Activated T-helper 17 cell treated with anti-CD3 and anti-CD28 coated beads, Interleukin-2, amount 50 U/mL, for 72 hours (primary cell): ENCODE results near the gene BEND6. TPM values are rescaled to one million over a fixed set of nuclear protein-coding genes. Genes with fewer than 3 reads are reported as not detected.
"Not testable (repeated sequence)": the region's sequence is repeated elsewhere in the genome, so short reads cannot be mapped to it uniquely, and the experiment has no call there.

Source experiments
- ATAC-seq: fragments of 150-1000 bp; cut with Tn5 transposase; replicated peaks from 2 replicates; pipeline ENCODE4 v1.10.0; 2021; ENCODE audit warnings: mild to moderate bottlenecking, moderate library complexity
- H3K27ac Mint-ChIP-seq: one replicate; pipeline ENCODE4 v1.8.0; 2022; ENCODE audit warnings: mixed read lengths
- H3K27me3 Mint-ChIP-seq: one replicate; pipeline ENCODE4 v1.8.0; 2022; ENCODE audit warnings: mixed read lengths
- H3K36me3 Mint-ChIP-seq: one replicate; pipeline ENCODE4 v1.8.0; 2022; ENCODE audit warnings: low read depth, mild to moderate bottlenecking, mixed read lengths
- H3K4me1 Mint-ChIP-seq: one replicate; pipeline ENCODE4 v1.8.0; 2022; ENCODE audit warnings: mixed read lengths
- H3K4me3 Mint-ChIP-seq: one replicate; pipeline ENCODE4 v1.8.0; 2022; ENCODE audit warnings: mild to moderate bottlenecking, mixed read lengths
- H3K9me3 Mint-ChIP-seq: one replicate; pipeline ENCODE4 v1.8.0; 2022; ENCODE audit warnings: mixed read lengths
- total RNA-seq, 2 donors: library from RNA; stranded (reverse); gene quantifications; one replicate each; pipeline ENCODE4 v1.2.3, GENCODE V29; 2022

BEND6 gene
- total RNA-seq, 2 donors from 2014 or later = 0.15 TPM; not detected in 1

DNA sequence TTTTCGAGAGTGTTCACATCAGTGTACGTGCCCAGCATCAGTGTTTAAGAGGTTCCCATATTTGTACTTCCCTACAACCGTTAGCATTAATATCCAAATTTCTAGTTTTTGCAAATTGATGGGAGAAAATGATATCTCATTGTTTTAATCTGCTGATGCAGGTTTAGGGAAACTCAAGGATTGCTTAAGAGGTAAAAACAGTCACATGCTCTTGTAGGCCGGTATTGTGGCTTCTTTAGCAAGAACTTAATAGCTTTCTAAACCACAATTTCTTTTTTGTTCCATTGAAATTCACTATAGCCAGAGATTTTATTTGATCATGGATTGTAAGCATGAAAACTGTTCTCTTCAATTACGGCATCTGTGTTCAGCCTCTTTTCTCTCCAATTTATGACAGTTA lies 29.5 kb downstream of the BEND6 start:
- Mint-ChIP-seq H3K27me3 (peaks cover 39% of the 10 kb centered on the region), H3K27ac (no peak overlapping the region), H3K36me3 (no peaks in the 10 kb centered on the region), H3K4me3 (no peak overlapping the region), H3K9me3 (no peaks in the 10 kb centered on the region), H3K4me1 (no peaks in the 10 kb centered on the region)
- ATAC-seq = no peak

- H3K36me3 Mint-ChIP-seq = no peaks in the 10 kb centered on the region
- no peaks in the 10 kb centered on the region for H3K9me3 Mint-ChIP-seq
- no peaks in the 10 kb centered on the region for H3K4me1 Mint-ChIP-seq
- no peak for ATAC-seq
- H3K27ac Mint-ChIP-seq = no peak overlapping the region
- no peak overlapping the region for H3K4me3 Mint-ChIP-seq
- H3K27me3 Mint-ChIP-seq = peaks cover 39% of the 10 kb centered on the region
These were observed 30.0 kb downstream of the BEND6 start for GRCh38 chr6:56984884-56985283.

DNA sequence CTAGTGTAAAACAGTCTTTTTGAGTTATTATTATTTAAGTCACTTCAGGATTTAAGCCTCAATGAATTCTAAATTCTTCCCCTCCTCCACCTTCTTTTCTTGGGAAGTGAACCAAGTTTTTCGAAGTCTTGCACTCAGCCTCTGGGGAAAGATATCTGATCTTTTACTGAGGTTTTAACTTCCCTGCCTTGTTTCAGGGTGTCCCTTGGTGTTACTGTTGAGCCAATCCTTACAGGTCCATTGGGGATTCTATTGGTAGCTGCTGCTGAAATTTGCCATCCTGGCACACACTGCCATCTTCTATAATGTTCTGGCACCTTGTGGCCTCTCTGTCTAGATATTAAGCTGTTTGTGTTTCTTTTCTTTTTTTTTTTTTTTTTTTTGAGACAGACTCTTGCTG lies 31.7 kb downstream of the BEND6 start:
- no peaks in the 10 kb centered on the region for H3K4me1 Mint-ChIP-seq
- no peaks in the 10 kb centered on the region for H3K9me3 Mint-ChIP-seq
- peaks cover 40% of the 10 kb centered on the region for H3K27me3 Mint-ChIP-seq
- no peak for ATAC-seq
- no peaks in the 10 kb centered on the region for H3K36me3 Mint-ChIP-seq
- H3K27ac Mint-ChIP-seq = no peak overlapping the region
- H3K4me3 Mint-ChIP-seq = no peak overlapping the region

DNA sequence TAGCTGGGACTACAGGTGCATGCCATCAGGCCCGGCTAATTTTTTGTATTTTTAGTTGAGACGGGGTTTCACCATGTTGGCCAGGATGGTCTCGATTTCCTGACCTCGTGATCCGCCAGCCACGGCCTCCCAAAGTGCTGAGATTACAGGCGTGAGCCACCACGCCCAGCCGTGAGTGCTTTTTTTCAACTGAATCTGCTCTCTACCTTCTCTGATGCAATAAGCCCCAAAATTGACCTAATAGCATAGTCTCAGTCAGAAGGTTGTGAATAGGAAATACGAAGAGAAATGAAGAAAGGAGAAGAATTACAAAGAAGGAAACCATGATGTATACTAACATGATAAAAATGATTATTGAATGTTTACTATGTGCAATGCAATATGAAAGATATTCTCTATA lies 33.2 kb downstream of the BEND6 start:
- H3K27me3 Mint-ChIP-seq = peaks cover 46% of the 10 kb centered on the region
- no peak for ATAC-seq
- no peaks in the 10 kb centered on the region for H3K9me3 Mint-ChIP-seq
- H3K4me3 Mint-ChIP-seq = no peak overlapping the region
- H3K4me1 Mint-ChIP-seq = no peaks in the 10 kb centered on the region
- H3K36me3 Mint-ChIP-seq = no peaks in the 10 kb centered on the region
- H3K27ac Mint-ChIP-seq = no peak overlapping the region

DNA sequence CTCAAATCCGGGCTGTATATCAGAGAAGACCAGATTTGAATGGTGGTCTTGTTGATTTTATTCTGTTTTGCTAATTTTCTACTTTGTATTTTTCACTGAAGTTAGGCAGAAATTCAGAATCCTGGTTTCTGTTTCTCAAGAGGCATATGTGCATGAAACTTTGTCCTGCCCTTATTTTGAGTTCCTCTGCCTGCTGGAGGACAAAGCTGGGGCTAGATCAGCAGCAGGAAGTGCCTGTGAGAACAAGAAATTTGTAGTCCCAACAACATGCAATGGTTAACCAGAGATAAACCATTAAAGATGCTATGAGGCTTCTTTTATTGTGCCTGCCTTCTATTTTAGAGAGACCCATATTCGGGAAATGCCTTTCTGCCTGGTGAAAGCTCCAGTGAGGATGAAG lies 37.1 kb downstream of the BEND6 start:
- ATAC-seq = no peak
- Mint-ChIP-seq H3K4me1 (no peaks in the 10 kb centered on the region), H3K36me3 (no peaks in the 10 kb centered on the region)

DNA sequence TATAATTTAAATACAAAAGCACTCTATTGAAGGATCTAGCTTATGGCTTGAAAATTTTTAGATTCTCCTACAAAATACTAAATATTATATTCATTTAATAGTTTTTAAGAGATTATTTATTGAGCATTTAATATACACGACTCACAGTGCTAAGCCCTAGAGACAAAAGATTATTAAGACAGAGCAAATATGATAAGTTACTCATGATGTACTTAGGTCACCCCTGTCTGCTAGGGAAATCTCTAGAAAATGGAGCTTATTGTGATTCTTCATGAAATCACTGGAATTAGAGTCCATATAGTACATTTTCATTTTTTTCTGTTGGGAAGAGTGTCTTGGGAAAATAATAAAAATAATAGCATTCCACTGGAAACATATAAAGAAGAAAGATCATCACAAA lies 37.8 kb downstream of the BEND6 start:
- no peak for ATAC-seq
- H3K27ac Mint-ChIP-seq = no peak overlapping the region

More for the DNA sequence above, 37.1 kb downstream of the BEND6 start:
- H3K9me3 Mint-ChIP-seq = no peaks in the 10 kb centered on the region
- H3K27me3 Mint-ChIP-seq = peaks cover 30% of the 10 kb centered on the region
- no peak overlapping the region for H3K4me3 Mint-ChIP-seq
- no peak overlapping the region for H3K27ac Mint-ChIP-seq

DNA sequence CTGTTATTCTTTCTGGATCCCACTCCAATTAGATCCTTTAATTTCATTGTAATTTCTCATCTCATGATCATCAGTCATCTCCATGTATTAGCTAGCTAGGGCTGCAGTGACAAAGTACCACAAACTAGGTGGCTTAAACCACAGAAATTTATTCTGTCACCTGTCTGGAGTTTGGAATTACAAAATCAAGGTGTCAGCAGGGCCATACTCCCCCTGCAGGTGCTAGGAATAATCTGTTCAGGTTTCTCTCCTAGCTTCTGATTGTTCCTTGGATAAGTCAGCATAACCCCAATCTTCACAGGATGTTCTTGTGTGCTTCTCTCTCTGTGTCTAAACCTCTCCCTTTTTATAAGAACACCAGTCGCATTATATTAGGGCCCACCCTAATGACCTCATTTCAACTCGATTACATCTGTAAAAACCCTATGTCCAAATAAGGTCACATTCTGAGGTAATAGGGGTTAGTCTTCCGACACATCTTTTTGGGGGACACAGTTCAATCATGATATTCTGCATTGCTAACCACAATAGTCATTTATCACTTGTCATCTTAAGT lies 40.5 kb downstream of the BEND6 start:
- no peak overlapping the region for H3K4me3 Mint-ChIP-seq
- H3K4me1 Mint-ChIP-seq = no peaks in the 10 kb centered on the region
- H3K36me3 Mint-ChIP-seq = no peaks in the 10 kb centered on the region
- peaks cover 23% of the 10 kb centered on the region for H3K27me3 Mint-ChIP-seq
- H3K27ac Mint-ChIP-seq = no peak overlapping the region
- ATAC-seq = no peak
- H3K9me3 Mint-ChIP-seq = no peaks in the 10 kb centered on the region

More for the DNA sequence above, 37.8 kb downstream of the BEND6 start:
- Mint-ChIP-seq H3K36me3 (no peaks in the 10 kb centered on the region), H3K4me3 (no peak overlapping the region), H3K9me3 (no peaks in the 10 kb centered on the region), H3K27me3 (peaks cover 28% of the 10 kb centered on the region), H3K4me1 (no peaks in the 10 kb centered on the region)

DNA sequence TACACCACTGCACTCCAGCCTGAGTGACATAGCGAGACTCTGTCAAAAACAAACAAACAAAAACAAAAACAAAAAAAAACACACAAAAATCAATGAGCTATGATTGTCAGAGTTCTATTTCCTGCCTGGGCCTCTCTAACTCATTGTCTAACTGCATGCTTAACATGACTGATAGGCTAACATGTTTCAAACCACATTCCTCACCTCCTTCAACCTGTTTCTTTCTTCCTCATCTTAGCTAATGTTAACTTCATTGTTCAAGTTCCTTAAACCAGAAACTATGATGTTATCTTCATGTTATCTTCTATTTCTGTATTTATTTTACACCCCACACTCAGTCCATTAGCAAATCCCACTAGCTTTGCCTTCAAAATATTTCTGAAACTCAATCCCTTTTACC lies 41.5 kb downstream of the BEND6 start:
- no peaks in the 10 kb centered on the region for H3K9me3 Mint-ChIP-seq
- no peak overlapping the region for H3K27ac Mint-ChIP-seq
- no peak overlapping the region for H3K4me3 Mint-ChIP-seq
- H3K36me3 Mint-ChIP-seq = no peaks in the 10 kb centered on the region
- H3K27me3 Mint-ChIP-seq = peaks cover 23% of the 10 kb centered on the region
- no peaks in the 10 kb centered on the region for H3K4me1 Mint-ChIP-seq
- ATAC-seq = no peak

DNA sequence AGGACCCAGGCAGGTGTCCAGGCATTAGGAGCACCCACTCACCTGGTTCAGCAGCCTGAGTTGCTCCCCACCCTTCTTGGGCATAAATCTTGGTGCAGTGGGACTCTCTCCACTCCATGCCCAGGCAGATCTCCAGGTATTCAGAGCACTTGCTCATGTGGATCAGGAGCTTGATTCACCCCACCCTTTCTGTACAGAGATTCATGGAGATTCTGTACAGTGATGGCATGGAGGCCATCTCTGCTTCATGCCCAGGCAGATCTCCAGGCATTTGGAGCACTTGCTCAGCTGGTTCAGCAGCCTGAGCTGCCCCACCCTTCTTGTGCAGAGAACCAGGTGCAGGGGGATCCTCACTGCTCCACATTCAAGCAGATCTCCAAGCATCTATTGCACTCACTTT lies 44.1 kb downstream of the BEND6 start:
- Mint-ChIP-seq H3K4me1 (no peaks in the 10 kb centered on the region), H3K27me3 (peaks cover 27% of the 10 kb centered on the region), H3K27ac (no peak overlapping the region), H3K4me3 (no peak overlapping the region), H3K36me3 (no peaks in the 10 kb centered on the region), H3K9me3 (no peaks in the 10 kb centered on the region)
- no peak for ATAC-seq

GRCh38 chr6:56999748-57000147 lies 44.8 kb downstream of the BEND6 start:
- H3K27me3 Mint-ChIP-seq = peaks cover 26% of the 10 kb centered on the region
- not testable (repeated sequence) for H3K9me3 Mint-ChIP-seq, ATAC-seq, H3K4me1 Mint-ChIP-seq, H3K27ac Mint-ChIP-seq, H3K4me3 Mint-ChIP-seq, H3K36me3 Mint-ChIP-seq

DNA sequence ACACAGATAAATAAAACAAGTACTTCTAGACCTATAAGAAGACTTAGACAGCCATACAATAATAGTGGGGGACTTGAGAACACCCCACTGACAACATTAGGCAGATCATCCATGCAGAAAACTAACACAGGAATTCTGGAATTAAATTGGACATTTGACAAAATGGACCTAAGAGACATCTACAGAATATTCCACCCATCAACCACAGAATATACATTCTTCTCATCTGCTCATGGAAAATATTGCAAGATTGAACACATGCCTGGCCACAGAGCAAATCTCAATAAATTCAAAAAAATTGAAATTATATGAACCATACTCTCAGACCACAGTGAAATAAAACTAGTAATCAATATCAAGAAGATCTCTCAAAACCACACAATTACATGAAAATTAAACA lies 47.3 kb downstream of the BEND6 start:
- no peaks in the 10 kb centered on the region for H3K36me3 Mint-ChIP-seq
- H3K4me3 Mint-ChIP-seq = no peak overlapping the region
- H3K9me3 Mint-ChIP-seq = no peaks in the 10 kb centered on the region
- no peaks in the 10 kb centered on the region for H3K4me1 Mint-ChIP-seq
- no peak for ATAC-seq
- no peak overlapping the region for H3K27ac Mint-ChIP-seq
- peaks cover 16% of the 10 kb centered on the region for H3K27me3 Mint-ChIP-seq

DNA sequence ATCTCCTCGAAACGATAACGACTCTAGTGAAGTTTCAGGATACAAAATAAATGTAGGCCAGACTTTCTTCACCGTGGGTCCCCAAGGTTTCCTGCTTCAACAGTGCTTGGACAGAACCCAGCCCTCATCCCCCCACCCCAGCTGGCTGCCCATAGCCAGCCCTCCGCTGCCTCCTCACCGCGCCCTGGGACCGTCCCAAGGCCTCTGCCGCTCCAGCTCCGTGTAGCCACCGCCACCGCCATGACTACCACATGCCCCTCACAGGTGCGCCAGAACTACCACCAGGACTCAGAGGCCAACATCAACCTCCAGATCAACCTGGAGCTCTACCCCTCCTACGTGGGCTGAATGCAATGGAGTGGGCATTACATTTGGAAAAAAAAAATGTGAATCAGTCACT lies 49.4 kb downstream of the BEND6 start:
- no peaks in the 10 kb centered on the region for H3K9me3 Mint-ChIP-seq
- no peak for ATAC-seq
- H3K4me1 Mint-ChIP-seq = no peaks in the 10 kb centered on the region
- H3K36me3 Mint-ChIP-seq = no peaks in the 10 kb centered on the region
- H3K27me3 Mint-ChIP-seq = peaks cover 13% of the 10 kb centered on the region
- H3K27ac Mint-ChIP-seq = no peak overlapping the region
- H3K4me3 Mint-ChIP-seq = no peak overlapping the region

- Mint-ChIP-seq H3K27ac (no peak overlapping the region), H3K4me1 (no peaks in the 10 kb centered on the region), H3K9me3 (no peaks in the 10 kb centered on the region), H3K27me3 (peaks cover 16% of the 10 kb centered on the region), H3K4me3 (no peak overlapping the region), H3K36me3 (no peaks in the 10 kb centered on the region)
- ATAC-seq = no peak
These were observed 51.2 kb downstream of the BEND6 start for GRCh38 chr6:57006101-57006500.

GRCh38 chr6:57008069-57008468 lies 53.2 kb downstream of the BEND6 start:
- not testable (repeated sequence) for H3K4me3 Mint-ChIP-seq, H3K27me3 Mint-ChIP-seq, H3K27ac Mint-ChIP-seq, H3K36me3 Mint-ChIP-seq, ATAC-seq, H3K4me1 Mint-ChIP-seq, H3K9me3 Mint-ChIP-seq

- H3K4me1 Mint-ChIP-seq = no peaks in the 10 kb centered on the region
- no peaks in the 10 kb centered on the region for H3K9me3 Mint-ChIP-seq
- peaks cover 9% of the 10 kb centered on the region for H3K27me3 Mint-ChIP-seq
- no peak for ATAC-seq
- no peaks in the 10 kb centered on the region for H3K36me3 Mint-ChIP-seq
- H3K27ac Mint-ChIP-seq = no peak overlapping the region
- H3K4me3 Mint-ChIP-seq = no peak overlapping the region
These were observed 58.6 kb downstream of the BEND6 start for GRCh38 chr6:57013521-57013926.

DNA sequence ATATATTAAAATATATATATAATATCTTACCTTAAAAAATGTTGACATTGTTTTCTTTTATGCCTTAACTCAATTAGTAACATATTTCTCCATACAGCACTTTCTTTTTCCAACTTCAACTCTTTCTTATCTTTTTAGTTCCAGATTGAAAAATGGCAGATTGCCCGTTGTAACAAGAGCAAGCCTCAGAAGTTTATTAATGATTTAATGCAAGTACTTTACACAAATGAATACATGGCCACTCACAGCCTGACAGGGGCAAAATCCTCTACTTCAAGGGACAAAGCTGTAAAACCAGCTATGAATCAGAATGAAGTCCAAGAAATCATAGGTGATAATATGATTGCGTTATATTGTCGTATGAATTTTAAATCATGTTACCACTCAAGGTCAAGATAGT lies 62.2 kb downstream of the BEND6 start:
- H3K36me3 Mint-ChIP-seq = no peaks in the 10 kb centered on the region
- ATAC-seq = no peak
- H3K4me3 Mint-ChIP-seq = no peak overlapping the region
- H3K9me3 Mint-ChIP-seq = no peaks in the 10 kb centered on the region
- H3K4me1 Mint-ChIP-seq = no peaks in the 10 kb centered on the region
- no peak overlapping the region for H3K27ac Mint-ChIP-seq
- peaks cover 6% of the 10 kb centered on the region for H3K27me3 Mint-ChIP-seq
